Fibroblast of upper back skin (primary cell): Measurements from ENCODE around the gene CRACR2B.

ENCODE experiments used
- DNase-seq: peaks from one replicate; pipeline ENCODE4 v3.0.0-alpha.2; 2013

The CRACR2B gene

DNA sequence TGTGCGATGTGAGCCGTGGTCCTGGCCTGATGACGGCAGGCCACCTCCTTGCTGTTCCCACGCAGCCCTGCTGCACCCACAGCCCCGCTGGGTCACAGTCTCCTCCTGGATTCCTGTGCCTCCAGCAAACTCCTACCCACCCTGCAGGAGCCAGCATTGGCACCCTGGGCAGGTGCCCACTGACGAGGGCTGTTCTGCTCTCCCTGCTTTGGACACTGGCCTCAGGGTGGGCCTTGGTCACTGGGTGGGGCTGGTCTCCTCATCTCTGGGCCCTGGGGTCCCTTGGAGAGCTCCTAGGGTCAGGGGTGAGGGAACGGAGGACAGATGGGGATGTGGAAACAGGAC, 27.6 kb downstream of the CRACR2B start:
- DNase-seq = no peak

GRCh38 chr11:855796-856195, 28.1 kb downstream of the CRACR2B start:
- DNase-seq = no peak

DNA sequence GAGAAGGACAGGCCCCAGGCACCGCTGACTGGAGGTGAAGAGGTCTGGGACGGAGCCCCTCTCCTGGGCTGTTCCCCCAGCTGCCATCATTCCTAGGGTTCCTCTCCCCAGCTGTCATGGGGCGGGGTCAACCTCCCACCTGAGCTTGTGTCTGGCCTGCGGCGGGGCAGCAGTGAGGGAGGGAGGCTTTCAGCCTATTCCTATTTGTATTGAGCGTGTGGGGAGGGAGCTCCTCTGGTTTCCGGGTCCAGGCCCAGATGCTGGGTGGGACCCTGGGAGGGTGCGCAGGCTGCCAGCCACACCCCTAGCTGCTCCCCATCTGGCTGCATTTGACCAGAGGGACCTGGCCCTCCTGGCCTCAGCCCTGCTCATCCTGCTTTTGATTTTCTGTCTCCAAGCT, 28.7 kb downstream of the CRACR2B start:
- no peak for DNase-seq

DNA sequence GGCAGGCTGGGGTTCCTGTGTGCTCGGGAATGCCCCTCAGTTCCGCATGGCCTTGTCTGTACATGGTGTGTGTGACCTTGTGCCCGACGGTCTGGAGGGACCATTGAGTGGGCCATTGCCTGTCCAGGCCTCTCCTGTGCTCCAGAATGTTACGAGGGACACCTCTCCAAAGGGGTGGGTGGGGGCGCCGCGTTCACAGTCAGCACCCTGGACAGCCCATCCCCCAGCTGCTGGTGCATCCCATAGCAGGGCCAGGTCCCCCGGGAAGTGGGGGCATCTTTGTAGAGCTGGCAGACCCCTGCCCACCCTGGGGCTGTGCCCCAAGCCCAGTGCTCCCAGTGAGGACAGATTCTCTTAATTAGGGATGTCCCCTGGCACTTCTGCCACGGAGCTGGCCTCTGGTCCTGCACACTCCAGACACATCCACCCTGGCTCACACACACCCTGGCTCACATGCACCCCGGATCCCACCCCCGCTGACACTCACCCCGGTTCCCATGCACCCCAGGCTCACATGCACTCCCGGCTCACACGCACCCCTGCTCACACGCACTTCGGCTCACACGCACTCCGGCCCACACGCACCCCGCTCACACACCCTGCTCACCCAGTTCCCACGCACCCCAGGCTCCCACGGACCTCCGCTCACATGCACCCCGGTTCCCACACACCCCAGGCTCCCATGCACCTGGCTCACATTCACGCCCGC, 30.5 kb downstream of the CRACR2B start:
- no peak for DNase-seq

GRCh38 chr11:858762-859339, 31.1 kb downstream of the CRACR2B start:
- no peak for DNase-seq

GRCh38 chr11:859394-860131, 31.8 kb downstream of the CRACR2B start:
- peak; percentile 82 for DNase-seq

GRCh38 chr11:860234-861104, 32.8 kb downstream of the CRACR2B start:
- DNase-seq = no peak

DNA sequence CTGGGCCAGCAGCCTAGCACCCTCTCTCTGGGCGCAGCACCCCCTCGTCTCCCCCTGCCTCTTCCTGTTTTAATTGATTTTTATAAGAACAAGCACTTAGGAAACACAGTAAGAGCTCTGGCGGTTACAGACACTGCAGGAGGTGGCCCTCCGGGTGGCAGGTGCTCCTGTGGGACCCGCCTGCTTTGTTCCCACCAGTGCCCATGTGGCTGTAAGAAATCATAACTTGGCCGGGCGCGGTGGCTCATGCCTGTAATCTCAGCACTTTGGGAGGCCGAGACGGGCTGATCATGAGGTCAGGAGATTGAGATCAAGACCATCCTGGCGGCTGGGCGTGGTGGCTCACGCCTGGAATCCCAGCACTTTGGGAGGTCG, 33.4 kb downstream of the CRACR2B start:
- DNase-seq = no peak

GRCh38 chr11:862081-862661, 34.5 kb downstream of the CRACR2B start:
- DNase-seq = no peak

DNA sequence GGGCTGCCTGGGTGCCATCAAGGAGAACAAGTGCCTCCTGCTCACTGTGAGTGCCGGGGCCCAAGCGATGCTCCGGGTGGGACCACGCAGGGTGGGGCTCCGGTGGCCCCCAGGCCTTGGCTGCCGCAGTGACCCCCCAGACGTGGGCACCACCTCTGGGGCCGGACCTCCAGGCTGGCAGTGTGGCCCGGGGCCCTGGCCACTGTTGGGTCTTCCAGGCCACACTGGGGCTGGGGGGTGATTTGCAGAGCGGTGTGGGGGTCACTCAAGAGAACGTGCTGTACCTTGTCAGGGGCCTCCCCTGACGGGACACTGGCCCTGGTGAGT, 34.9 kb downstream of the CRACR2B start:
- DNase-seq = no peak

- DNase-seq = peak; percentile 37
These were observed 35.5 kb downstream of the CRACR2B start for GRCh38 chr11:863023-863909.

GRCh38 chr11:863910-864827, 36.5 kb downstream of the CRACR2B start:
- DNase-seq = no peak

DNA sequence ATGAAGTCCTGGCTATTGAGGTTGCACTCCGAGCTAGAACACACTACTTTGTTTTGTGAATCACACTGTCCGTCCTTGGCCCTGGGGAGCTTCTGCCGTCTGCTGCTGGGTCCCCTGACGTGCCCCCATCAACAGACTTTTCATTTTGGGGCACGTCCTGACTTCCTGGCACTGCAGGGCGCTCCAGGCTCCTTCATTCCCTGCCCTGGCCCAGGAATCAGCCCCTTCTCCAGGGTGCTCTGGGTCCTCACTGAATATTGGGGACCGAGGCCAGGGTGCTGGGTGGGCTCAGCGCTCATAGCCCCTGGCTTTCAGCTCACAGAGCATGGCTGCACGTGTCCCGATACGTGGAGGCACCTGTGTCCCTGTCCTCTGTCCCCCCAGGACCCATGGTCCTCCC, 37.2 kb downstream of the CRACR2B start:
- DNase-seq = no peak

DNA sequence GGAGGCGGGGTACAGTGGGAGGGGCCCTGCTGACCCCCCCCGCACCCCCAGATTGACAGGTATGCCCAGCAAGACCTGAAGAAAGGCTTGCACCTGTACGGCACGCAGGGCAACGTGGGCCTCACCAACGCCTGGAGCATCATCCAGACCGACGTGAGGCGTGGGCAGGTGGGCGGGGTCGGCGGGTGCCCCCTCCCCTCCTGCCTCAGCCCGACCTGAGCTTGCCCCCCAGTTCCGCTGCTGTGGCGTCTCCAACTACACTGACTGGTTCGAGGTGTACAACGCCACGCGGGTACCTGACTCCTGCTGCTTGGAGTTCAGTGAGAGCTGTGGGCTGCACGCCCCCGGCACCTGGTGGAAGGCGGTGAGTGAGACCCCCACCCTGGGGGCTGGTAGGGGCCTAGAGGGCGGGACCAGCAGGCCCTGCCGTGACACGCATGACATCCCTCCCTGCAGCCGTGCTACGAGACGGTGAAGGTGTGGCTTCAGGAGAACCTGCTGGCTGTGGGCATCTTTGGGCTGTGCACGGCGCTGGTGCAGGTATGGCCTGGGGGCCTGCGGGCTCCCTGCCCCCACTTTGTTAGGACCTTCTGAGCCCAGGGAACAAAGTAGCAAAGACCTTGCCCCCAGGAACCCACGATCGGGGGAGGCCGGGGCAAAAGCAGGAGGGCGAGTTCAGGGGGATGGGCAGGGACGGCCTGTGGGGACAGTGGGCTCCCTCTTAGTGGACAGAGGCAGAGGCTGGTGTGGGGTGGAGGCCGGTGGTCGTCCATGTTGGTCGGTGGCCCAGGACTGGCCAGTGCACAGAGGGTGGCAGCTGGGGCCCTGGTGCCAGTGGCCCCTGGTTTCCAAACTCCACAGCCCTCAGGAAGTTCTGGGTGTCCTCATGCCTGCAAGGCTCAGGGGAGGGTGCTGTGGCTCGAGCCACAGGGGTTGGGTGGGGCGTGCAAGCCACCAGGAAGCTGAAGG, 38.0 kb downstream of the CRACR2B start:
- no peak for DNase-seq

- DNase-seq = no peak
These were observed 38.8 kb downstream of the CRACR2B start for GRCh38 chr11:866481-866880.

DNA sequence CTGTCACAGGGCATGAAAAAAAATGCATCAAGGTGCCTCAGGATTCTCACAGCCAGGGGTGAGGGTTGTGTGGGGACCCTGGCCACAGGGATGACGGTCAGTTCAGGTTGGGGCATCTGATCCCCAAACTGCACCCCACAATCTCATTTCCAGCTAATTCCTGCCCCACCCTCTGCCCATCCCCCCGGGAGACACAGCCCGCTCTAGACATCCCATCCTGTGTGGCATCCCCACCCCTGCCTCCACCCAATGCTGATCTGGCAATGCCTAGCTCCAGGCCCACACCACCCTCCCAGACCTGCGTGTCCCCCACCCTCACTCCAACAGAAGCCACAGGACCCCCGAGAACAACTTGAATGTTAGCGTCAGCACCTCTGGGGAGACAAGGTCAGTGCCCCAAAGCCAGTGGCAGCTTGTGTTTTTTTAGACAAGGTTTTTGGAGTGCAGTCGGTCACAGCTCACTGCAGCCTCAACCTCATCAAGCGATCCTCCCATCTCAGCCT, 40.2 kb downstream of the CRACR2B start:
- DNase-seq = no peak

DNA sequence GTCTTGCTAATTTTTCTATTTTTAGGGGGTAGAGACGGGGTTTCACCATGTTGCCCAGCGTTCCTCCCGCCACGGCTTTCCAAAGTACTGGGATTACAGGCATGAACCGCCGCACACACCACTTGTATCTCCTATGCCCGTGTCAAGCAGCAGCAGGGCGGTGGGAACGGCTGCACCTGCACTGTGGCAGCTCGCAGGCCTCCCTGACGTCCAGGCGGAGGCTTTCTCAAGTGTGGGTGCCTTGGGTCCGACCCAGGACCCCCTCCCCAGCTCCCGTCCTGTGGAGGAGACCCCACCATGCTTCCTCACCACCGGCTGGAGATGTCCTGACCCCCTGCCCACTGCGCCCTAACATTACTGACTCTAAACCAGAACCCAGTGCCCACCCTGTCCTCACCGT, 40.7 kb downstream of the CRACR2B start:
- no peak for DNase-seq

DNA sequence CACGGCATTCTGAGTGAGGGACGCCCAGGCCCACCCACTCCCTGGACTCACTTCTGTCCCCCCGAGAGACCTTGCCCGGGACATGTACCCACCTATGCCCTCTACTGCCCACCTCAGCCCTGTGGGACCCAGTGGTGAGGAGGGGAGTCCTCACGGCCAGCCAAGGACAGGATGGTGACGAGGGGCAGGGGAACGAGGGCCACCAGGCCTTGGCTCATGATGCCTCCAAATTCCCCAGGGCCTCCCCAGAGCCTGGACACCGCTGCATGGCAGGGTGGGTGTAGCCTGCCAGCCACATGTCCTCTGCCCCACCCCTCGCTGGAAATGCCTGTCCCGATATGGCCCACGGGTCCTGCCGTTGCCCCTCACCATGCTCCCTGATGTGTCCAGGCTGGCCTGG, 41.1 kb downstream of the CRACR2B start:
- no peak for DNase-seq

DNA sequence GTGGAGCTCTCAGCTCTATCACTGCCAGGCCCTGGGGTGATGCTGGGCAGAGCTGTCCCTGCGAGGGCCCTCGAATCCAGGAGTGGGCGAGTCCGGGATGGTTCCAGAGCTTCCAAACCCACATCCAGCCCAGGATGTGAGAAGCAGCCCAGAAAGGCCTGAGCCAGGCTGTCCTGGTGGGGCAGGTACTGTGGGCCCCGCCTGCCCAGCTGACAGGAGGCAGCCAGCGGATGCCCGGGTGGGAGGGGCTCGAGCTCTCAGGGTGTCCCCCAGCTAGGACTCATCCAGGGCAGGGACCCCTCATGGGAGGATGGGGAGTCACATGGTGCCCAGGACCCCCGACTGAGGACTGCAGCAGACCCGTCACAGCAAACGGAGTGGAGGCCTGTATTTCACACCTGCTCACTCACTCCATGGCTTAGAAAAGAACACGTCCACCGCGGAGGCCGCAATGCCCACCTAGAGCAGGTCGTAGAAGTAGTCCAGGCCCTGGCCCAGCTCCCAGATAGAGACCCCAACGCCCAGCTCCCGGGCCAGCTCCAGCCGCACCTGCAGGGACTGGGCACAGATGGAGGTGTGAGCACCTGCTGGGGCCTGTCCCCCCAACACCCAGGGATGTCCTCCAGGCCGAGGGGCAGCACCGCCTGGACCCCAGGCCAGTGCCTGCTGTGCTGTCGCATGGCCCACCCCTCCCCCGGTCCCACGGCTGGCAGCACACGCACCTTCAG, 41.8 kb downstream of the CRACR2B start:
- no peak for DNase-seq
